Muscle of leg (tissue), 11 donors: ENCODE results near the gene BCAS3. TPM values are rescaled to one million over a fixed set of nuclear protein-coding genes. Genes with fewer than 3 reads are reported as not detected.

Experiments used
- DNase-seq: peaks from one replicate; pipeline ENCODE4 v3.0.0; 2013
- H3K27ac ChIP-seq: one replicate; pipeline ENCODE4 v1.5.1; 2013; ENCODE audit warnings: mild to moderate bottlenecking, low read length, control low read depth
- H3K27me3 ChIP-seq: one replicate; pipeline ENCODE4 v1.6.1; 2013; ENCODE audit warnings: low read length; ENCODE audit not compliant: control insufficient read depth, insufficient read depth
- H3K36me3 ChIP-seq: one replicate; pipeline ENCODE4 v1.6.1; 2013; ENCODE audit warnings: low read length; ENCODE audit not compliant: control insufficient read depth, insufficient read depth
- H3K4me1 ChIP-seq: one replicate; pipeline ENCODE4 v1.6.1; 2013; ENCODE audit warnings: low read length; ENCODE audit not compliant: control insufficient read depth, insufficient read depth
- H3K4me3 ChIP-seq: one replicate; pipeline ENCODE4 v1.5.1; 2013; ENCODE audit warnings: low read length, control low read depth
- H3K9me3 ChIP-seq: replicated peaks from 2 replicates; pipeline ENCODE4 v1.6.1; 2013; ENCODE audit warnings: low read depth, low read length; ENCODE audit not compliant: control insufficient read depth
- WGBS: methylation state at CpG from one replicate; pipeline ENCODE4 v1.1.5; 2013; ENCODE audit warnings: missing lambda C conversion rate; ENCODE audit not compliant: insufficient coverage; 5-methylcytosine and 5-hydroxymethylcytosine counted together
- polyA plus RNA-seq, 8 donors: library from polyadenylated mRNA; unstranded; fragments of 120-200 nt; gene quantifications; one replicate each; pipeline versions ENCODE4 v1.2.1 to v1.2.3, GENCODE V29; 2013; ENCODE audit warnings: inconsistent platforms in 1 of 8, low replicate concordance in 1 of 8; ENCODE audit not compliant: insufficient read length in 8 of 8, insufficient read depth in 1 of 8
- total RNA-seq: library from RNA; stranded (reverse); fragments of 120-200 nt; gene quantifications from one replicate; pipeline ENCODE4 v1.2.4, GENCODE V29; 2013

Gene BCAS3
- total and polyA plus RNA-seq, 9 donors, result 7.6 to 15.8 (median 9.5) TPM

DNA sequence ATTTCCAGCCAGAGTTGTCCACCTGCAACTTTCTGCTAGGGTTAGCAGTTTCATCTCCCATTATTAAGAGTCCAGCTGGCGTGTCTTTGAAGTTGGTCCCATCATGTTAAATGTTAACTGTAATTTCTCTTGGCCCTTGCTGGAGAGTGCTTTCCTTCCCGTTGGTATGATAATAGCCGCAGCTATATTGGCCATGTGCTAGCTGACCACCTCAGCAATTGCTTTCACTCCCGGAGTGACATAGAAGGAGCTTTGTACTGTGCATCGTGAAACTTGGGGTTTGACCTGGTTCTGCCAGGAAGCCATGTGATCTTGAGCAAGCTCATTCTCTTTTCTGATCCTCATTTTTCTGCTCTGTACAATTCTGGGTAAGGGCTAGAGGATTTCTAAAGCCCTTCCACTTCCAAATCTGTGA is 641.0 kb downstream of the BCAS3 start:
- Histone ChIP-seq H3K9me3 (no peaks in the 10 kb centered on the region), H3K4me1 (peaks cover 23% of the 10 kb centered on the region), H3K4me3 (no peak overlapping the region), H3K27me3 (peaks cover 2% of the 10 kb centered on the region), H3K36me3 (no peaks in the 10 kb centered on the region), H3K27ac (no peak overlapping the region)
- 100% methylated on average over 1 of the region's 5 CpGs for WGBS
- no peak for DNase-seq

DNA sequence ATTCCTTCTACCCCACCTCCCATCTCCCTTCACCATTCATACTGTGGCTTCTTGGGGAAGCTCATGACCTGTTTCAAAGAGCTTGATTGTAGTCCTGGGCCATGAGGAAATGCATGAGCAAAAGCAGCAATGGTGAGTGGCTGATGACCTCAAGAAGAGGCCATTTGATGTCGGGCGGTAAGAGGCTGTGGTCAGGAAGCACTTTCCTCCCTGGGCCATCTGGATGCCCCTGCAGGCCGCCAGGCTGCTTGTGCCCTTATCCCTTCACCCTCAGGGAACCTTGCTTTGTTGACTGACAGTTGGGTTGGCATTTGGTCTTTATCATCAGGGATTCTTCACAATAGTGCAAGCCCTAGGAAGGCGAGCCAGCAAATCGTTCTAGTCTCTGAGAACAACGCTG is 643.7 kb downstream of the BCAS3 start:
- H3K27ac ChIP-seq, result no peak overlapping the region
- peaks cover 2% of the 10 kb centered on the region for H3K27me3 ChIP-seq
- H3K4me3 ChIP-seq, result no peak overlapping the region
- DNase-seq, result no peak
- H3K4me1 ChIP-seq, result peaks cover 31% of the 10 kb centered on the region
- 89% methylated on average over 3 of the region's 6 CpGs for WGBS
- no peaks in the 10 kb centered on the region for H3K36me3 ChIP-seq
- no peaks in the 10 kb centered on the region for H3K9me3 ChIP-seq

DNA sequence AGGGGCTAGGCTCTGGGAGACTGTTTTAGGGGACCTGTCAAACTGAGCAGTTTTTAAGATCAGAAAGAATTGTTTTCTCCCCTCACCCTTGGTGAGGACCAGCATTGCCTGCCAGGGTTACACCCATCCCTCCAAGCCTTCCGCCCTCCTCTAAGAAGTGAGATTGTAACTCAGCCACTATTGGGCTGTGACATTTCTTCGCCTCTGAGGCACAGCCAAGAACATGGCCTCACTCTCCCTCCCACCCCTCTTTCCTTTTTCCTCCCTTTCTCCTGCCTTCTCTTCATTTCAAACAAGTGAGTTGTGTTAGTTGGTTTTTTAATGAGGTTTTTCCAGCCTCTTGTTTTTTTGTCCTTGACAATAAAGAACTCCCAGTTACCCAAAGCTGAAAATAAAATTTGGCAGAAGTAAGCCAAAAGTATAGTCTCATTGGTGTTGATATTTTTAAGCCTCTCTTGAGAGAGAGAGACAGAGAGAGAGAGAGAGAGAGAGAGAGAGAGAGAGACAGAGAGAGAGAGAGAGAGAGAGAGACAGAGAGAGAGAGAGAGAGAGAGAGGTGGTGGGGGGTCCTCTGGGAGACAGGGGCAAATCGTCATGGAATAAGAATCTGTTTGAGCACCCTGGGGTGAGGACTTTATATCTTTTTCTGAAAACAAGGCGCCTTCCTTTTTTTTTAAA is 644.8 kb downstream of the BCAS3 start:
- Histone ChIP-seq H3K4me3 (no peak overlapping the region), H3K4me1 (peaks cover 31% of the 10 kb centered on the region), H3K27me3 (peaks cover 2% of the 10 kb centered on the region), H3K27ac (peak overlapping the region; percentile 47), H3K36me3 (no peaks in the 10 kb centered on the region), H3K9me3 (no peaks in the 10 kb centered on the region)
- DNase-seq, result peak; percentile 46
- WGBS, result 35% methylated on average over 2 of the region's 4 CpGs

DNA sequence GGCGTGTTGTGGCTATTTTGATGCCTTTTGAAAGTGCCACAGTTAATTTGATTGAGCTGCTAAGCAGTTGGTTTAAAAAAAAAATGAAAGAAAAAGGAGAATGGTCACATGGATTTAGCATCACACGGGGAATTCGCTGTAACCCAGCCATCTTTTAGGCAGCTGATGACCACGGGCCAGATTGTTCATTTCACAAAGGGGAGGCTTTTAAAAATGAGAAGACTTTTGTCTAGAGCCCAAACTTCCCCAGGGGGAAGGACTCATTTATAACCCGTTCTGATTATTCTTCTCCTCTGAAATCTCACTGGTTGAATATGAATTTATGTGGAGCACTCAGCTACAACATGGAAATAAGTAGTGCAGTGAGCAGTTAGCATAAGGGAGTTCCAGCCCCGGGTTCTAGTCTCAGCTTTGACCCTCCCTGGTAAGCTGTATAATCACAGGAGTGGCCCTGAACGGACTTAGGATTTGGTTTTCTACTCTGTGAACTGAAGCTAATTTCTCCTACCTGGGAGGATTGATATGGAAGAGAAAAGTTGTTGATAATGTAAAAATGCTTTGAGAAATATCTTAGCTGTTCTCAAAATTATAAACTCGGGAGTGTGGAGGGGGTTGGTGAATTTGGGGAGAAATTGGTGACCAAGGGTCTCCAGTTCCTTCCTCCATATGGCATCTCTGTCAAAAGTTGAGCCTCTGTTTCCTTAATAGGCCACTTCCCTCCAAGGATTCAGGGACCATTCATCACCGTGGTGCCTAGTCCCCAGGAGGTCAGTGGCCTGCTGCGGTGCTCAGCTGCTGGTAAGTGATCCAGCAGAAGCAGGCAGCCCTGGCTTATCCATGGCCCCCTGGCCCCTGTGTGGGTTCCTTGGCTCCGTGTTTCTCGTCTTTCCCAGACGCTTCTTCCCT is 645.6 kb downstream of the BCAS3 start:
- H3K4me3 ChIP-seq, result no peak overlapping the region
- 7% methylated on average over 4 of the region's 13 CpGs for WGBS
- peak overlapping the region; percentile 16 for H3K27ac ChIP-seq

DNA sequence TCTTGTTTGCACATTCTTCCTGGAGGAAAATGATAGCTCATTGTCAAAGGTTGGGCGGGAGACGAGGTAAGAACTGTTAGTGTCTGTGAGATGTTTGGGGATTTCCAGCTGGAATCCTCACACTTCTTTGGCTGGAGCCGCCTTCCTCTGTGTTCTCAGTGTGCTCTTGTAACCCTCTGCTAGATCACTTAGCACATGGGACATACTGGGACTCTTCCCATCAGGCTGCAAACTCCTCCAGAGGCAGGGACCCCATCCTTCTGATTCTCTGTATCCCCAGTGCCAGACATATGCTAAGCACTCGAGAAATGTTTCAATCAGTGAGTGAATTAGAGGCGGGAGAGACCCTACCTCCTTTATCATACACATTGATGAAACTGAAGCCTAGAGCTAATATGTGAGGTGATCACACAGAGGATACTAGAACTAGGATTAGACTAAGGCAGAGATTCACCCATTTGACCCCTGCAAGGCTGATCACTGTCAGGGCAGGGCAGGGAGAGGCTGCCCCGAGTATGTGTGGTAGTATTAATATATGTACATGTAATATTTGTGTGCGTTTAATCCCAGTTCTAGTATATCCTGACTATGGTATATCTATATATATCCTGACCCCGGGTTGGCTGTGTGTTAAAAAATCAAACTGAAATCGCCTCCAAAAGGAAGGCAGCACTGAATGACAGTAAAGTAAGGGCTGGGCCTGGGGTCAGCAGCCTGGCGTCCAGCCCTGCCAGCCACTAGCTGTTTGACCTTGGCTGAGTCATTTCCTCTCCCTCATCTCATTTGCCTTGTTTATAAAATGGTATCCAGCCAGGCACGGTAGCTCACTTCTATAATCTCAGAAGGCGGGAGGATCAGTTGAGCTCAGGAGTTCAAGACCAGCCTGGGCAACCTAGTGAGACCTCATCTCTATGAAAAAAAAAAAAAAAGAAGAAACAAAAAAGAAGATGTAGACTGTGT is 646.5 kb downstream of the BCAS3 start:
- H3K4me1 ChIP-seq, result peaks cover 29% of the 10 kb centered on the region
- H3K36me3 ChIP-seq, result no peaks in the 10 kb centered on the region
- 61% methylated on average over 3 of the region's 12 CpGs for WGBS
- no peaks in the 10 kb centered on the region for H3K9me3 ChIP-seq
- peaks cover 5% of the 10 kb centered on the region for H3K27me3 ChIP-seq
- H3K4me3 ChIP-seq, result no peak overlapping the region
- H3K27ac ChIP-seq, result peak overlapping the region; percentile 16
- DNase-seq, result peak; percentile 84

More for the DNA sequence above, 645.6 kb downstream of the BCAS3 start:
- Histone ChIP-seq H3K9me3 (no peaks in the 10 kb centered on the region), H3K36me3 (no peaks in the 10 kb centered on the region), H3K27me3 (peaks cover 2% of the 10 kb centered on the region), H3K4me1 (peaks cover 31% of the 10 kb centered on the region)
- peak; percentile 71 for DNase-seq

DNA sequence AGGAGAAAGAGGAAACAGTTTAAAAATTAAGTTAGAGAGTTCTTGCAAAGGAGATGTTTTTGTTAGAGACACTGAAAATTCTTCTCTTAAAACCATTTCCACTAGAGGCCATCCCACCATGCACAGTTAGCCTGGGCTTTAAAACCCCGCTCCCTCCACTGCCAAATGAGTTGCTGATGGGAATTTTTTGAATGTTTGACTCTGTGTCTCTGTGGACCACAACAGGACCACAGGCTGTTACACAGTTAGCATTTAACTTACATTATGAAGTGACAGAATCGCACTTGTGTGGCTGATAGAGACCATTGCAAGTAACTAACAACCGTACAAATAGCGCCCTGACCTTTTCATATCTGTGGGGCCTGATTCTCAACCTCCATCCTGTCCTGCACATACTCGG is 647.3 kb downstream of the BCAS3 start:
- WGBS, result 34% methylated on average over 4 of the region's 5 CpGs
- Histone ChIP-seq H3K4me1 (peaks cover 29% of the 10 kb centered on the region), H3K27ac (peak overlapping the region; percentile 31), H3K9me3 (no peaks in the 10 kb centered on the region), H3K27me3 (peaks cover 5% of the 10 kb centered on the region), H3K36me3 (no peaks in the 10 kb centered on the region), H3K4me3 (no peak overlapping the region)
- DNase-seq, result peak; percentile 49

DNA sequence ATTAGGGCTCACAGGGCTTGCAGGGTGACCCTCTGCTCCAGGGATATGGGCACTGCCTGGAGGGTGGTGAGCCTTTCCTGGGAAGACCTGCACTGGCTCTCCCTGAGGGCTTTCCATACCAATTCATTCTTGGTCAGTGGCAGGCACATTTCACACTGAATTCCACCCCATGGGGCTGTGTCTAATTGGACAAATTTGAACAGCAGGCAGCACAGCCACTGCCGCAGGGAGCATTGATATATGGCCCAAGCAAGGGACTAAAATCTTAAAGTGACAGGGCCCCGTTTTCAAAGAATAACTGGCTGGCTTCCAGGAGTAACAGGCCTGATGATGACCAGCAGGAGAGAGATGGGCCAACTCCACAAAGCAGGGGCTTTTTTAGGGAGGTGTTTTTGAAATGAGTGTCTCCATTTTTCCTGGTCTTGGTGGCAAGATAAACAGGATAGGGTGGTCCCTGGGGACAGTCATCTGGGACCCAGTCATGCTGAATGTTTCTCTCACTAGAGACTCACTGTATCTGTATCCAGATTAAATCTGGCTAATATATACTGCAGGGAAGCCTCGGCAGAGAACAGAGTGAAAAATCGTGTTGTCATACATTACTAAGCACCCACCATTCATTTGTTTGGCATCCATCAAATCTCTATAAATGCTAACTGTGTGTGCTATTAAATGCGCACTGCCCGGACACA is 647.9 kb downstream of the BCAS3 start:
- WGBS, result 19% methylated on average over 2 of the region's 6 CpGs

DNA sequence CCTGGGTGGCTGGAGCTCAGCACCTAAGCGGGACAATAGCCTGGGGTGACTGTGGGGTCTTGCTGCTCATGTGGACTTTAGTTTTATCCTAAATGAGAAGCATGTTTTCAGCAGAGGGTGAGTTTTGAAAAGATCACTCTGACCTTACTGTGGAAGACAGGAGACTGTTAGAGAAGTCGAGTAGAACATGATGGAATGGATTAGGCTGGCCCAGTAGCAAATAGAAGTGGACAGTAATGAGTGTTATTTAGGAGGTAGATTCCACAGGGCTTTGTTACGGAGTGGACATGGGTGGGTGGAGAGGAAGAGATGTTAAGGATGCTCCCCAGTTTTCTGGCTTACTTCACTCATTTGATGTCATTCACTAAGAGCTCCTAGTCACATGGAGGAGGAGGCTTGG is 648.7 kb downstream of the BCAS3 start:
- no peaks in the 10 kb centered on the region for H3K9me3 ChIP-seq
- no peak for DNase-seq
- H3K4me1 ChIP-seq, result peaks cover 32% of the 10 kb centered on the region
- WGBS, result 73% methylated on average over 2 of the region's 3 CpGs
- H3K4me3 ChIP-seq, result no peak overlapping the region
- H3K27ac ChIP-seq, result no peak overlapping the region
- H3K36me3 ChIP-seq, result no peaks in the 10 kb centered on the region
- H3K27me3 ChIP-seq, result peaks cover 7% of the 10 kb centered on the region

More for the DNA sequence above, 647.9 kb downstream of the BCAS3 start:
- Histone ChIP-seq H3K36me3 (no peaks in the 10 kb centered on the region), H3K4me3 (no peak overlapping the region), H3K4me1 (peaks cover 29% of the 10 kb centered on the region), H3K27ac (peak overlapping the region; percentile 31), H3K27me3 (peaks cover 7% of the 10 kb centered on the region), H3K9me3 (no peaks in the 10 kb centered on the region)
- peak; percentile 49 for DNase-seq

DNA sequence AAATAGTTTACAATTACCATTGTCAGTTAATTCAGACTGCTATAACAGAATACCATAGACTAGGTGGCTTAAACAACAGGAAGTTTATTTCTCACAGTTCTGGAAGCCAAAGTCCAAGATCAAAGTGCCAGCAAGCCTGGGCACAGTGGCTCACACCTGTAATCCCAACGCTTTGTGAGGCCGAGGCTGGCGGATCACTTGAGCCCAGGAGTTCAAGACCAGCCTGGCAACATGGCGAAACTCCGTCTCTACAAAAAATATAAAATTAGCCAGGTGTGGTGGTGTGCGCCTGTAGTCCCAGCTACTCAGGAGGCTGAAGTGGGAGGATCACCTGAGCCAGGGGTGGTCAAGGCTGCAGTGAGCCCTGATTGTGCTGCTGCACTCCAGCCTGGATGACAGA is 650.7 kb downstream of the BCAS3 start:
- Histone ChIP-seq H3K27ac (no peak overlapping the region), H3K27me3 (peaks cover 6% of the 10 kb centered on the region), H3K36me3 (no peaks in the 10 kb centered on the region), H3K4me1 (peaks cover 38% of the 10 kb centered on the region), H3K9me3 (no peaks in the 10 kb centered on the region), H3K4me3 (no peak overlapping the region)
- no peak for DNase-seq
- WGBS, result 95% methylated on average over 3 of the region's 6 CpGs
